Amniotic stem cell (primary cell): Measurements from ENCODE around the gene RAB4A.

Source experiments
- DNase-seq: peaks from one replicate; lab custom pipeline; 2025; lab: John Stamatoyannopoulos, UW

Gene RAB4A

DNA sequence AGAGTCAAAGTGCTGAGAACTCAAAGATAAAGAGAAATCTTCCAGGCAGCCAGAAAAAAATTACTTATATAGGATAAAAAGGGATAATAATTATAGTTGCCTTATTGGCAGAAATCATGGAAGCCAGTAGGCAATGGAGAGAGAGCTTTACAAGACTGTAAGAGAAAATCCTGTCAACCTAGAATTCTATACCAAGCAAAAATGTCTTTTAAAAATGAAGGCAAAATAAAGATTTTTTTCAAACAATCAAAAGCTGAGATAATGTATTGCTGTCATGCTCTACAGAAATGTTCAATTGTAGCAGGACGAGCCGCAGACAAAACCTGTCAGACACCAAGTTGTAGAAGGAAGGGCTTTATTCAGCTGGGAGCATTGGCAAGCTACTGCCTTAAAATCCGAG is 26.8 kb upstream of the RAB4A start:
- DNase-seq, result no peak

- DNase-seq, result no peak
Measured at GRCh38 chr1:229247871-229248270, 23.0 kb upstream of the RAB4A start.

- no peak for DNase-seq
Measured at GRCh38 chr1:229248821-229249817, 21.8 kb upstream of the RAB4A start.

DNA sequence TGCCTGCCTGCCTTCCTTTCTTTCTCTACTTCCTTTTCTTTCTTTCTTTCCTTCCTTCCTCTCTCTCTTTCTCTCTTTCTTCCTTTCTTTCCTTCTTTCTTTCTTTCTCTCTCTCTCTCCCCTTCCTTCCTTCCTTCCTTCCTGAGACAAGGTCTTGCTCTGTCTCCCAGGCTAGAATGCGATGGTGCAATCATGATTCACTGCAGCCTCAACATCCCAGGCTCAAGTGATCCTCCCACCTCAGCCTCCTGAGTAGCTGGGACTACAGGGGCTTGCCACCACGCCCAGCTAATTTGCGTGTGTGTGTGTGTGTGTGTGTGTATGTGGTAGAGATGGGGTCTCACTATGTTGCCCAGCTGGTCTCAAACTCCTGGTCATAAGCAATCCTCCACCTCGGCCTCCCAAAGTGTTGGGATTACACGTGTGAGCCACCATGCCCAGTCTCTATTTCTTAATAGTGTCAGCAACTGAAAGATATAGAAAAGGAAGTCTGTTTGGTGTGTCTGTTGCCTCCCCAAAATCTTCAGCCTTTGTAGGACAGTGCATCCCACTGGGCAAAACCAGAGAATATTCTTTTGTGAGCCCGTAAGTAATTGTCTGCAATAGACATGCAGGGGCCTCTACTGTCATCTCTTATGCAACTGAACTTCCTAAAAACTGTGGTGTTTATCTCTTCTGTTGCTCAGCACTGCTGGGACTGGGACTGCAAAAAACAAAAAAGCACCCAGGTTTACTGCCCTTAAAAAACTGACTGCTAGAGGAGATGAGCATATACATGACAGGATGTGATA is 20.9 kb upstream of the RAB4A start:
- no peak for DNase-seq

DNA sequence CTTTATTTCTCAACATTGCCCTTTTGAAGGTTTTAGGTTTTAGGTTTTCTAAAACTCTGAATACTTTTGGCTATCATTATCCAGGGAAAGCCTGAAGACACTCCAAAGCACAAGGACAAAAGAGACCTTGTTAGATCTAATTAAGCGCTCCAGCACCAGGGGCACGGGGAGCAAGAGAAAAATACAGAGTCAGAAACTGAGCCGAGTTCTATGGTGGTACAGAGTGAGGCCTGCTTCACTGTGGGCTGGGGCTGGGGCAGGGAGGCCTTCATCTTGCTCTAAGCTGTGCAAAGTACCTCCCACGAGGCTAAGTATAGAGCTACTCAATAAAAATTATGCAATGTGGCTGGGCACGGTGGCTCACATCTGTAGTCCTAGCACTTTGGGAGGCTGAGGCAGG is 19.7 kb upstream of the RAB4A start:
- DNase-seq, result no peak

DNA sequence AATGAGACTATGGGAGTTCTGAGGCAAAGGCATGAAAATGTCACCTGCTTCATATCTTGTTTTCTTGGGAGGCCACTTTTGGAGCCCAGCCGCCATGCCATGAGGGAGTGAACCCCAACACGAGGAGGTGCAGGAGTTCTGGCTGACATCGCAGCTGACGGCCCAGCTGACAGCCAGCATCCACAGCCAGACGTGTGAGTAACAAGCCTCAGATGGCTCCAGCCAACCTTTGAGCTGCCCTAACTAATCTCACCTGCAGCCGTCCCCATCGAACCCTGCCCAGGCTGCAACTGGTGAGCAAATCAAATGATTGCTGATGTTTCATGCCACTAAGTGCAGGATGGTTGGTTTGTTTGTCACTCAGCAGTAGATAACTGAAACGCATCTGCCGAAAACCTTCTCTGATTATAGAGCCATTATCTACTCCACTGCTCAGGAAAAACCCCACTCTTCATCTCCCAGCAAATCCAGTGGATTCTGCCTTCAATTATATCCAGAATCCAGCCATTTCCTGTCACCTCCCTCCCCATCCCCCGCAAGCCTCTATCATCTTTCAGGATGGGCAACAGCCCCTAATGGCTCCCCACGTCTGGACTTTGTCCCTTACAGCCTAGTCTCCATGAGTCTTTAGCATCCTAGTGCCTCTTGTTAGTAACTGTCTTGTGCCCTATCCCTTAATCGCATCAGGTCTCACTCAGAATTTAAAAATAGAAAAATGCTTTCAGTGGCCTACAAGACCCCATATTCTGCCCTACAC is 18.5 kb upstream of the RAB4A start:
- no peak for DNase-seq

DNA sequence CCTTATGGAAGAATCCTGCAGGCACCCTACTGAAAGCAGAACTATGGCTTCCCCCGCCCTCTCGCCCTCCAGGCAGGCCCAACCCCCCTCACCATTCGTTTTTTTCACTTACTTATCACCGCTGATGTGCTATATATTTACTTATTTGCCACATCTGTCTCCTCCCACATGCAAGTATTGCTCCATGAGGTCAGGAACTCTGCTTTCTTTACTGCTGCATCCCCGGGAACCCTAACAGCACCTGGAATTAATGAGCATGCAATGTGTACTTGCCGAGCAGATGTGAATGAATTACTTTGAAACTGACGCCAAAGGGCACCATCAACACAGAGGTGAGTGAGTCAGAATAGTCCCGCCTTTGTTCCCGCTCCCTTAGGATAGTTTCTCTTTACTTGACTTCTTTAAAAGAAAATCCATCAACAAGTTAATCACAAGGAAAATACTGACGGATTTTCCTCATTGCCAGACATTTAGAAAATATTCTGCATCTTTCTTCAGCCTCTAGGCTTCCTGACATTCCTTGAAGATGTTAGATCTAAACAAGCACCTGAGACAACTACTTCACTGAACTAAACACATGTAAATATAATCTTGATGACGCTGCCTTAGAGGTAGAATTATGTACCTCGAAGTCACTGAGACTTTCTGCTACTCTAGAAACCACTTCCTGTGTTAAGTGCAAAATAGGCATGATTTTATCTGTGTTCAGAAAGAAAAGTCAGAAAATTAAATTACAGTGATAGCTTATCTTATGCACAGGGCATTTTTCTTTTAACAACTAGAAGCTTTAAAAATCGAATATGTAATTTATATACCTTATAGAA is 17.5 kb upstream of the RAB4A start:
- no peak for DNase-seq

DNA sequence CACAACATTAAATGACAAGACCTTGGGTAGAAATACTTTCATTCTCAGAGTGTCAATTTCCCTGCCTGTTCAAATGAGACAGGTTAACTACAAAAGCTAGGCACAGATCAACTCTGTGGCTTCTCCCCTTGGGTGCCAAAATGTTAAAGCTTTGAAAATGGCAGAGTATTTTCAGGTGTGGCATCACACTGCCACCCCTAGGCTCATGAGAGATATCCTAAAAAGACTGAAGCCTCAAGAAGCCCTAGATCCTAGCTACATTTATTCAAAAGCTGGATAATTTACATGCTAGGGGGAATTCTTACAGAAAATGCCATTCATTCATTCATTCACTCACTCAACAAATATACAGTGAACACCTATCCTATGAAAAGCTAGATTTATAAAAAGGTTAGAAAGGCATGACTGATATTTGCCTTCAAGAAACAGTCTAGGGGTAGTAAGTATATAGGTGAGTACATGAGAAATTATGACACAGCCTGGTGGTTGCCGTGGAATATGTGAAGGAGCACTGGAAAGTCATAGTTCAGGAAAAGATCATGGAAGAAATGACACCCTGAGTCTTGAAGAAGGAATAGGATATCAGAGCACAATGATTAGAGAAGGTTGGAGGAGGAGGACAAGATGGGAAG is 15.9 kb upstream of the RAB4A start:
- no peak for DNase-seq

- DNase-seq, result no peak
Measured at GRCh38 chr1:229258031-229258756, 12.7 kb upstream of the RAB4A start.

- no peak for DNase-seq
Measured at GRCh38 chr1:229258757-229259060, 12.2 kb upstream of the RAB4A start.

- no peak for DNase-seq
Measured at GRCh38 chr1:229260297-229260696, 10.6 kb upstream of the RAB4A start.

GRCh38 chr1:229262239-229262638 is 8.7 kb upstream of the RAB4A start:
- no peak for DNase-seq

DNA sequence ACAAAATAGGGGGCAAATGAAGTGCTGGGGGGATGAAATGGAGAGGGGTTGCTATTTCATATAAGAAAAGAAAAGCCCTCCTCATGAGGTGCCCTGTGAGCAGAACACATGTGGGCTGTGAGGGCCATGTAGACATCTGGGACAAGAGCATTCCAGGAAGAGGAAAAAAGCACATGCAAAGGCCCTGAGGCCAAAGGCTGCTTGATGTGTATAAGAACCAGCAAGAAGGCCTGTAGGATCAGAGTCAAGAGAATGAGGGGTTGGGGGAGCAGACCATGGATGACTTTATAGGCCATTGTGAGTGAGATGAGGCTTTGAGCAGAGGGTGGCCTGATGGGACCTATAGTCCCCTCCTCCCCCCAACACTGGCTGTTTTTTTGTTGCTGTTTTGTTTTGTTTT is 7.7 kb upstream of the RAB4A start:
- DNase-seq, result no peak

- DNase-seq, result no peak
Measured at GRCh38 chr1:229264068-229264467, 6.8 kb upstream of the RAB4A start.

GRCh38 chr1:229264487-229264886 is 6.4 kb upstream of the RAB4A start:
- no peak for DNase-seq

- no peak for DNase-seq
Measured at GRCh38 chr1:229266274-229266673, 4.6 kb upstream of the RAB4A start.

DNA sequence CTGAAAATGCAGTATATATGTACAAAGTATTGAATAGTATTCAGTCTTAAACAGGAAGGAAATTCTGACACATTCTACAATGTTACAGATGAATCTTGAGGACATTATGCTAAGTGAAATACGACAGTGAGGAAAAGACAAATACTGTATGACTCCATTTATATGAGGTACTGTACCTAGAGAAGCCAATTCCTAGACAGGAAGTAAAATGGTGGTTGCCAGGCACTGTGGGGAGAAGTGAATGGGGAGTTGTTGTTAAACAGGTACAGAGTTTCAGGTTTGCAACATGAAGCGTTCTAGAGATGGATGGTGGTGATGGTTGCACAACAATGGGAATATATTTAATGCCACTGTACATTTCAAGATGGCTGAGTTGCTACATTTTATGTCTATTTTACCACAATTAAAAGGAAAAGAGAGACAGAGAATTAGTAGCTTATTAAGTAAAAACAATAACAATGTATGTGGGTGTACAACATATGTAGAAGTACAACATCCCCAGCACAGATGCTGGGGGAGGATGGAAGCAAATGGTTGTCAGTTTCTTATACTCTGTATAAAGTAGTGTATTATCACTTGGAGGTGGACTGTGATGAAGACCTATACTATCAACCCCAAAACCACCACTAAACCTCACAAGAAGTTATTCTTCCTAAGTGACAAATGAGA is 3.9 kb upstream of the RAB4A start:
- no peak for DNase-seq

DNA sequence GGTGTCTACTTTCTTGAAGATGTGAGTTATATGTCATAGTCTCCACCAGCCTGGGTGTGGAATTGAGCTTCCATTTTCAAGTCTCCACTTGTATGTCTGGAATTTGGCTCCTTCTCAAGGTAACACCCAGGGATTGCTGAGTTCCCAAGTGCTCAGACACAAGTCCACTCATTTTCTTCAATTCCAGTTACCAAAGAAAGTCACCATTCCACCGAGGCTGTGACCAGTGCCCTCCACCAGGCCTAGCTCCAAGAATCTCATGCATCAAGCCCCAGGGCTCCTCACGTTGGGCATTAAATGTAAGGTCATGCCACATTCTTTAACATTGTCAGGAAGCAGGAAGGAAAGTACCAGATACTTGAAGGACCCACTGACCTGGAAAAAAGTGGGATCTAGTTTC is 2.4 kb upstream of the RAB4A start:
- DNase-seq, result no peak

DNA sequence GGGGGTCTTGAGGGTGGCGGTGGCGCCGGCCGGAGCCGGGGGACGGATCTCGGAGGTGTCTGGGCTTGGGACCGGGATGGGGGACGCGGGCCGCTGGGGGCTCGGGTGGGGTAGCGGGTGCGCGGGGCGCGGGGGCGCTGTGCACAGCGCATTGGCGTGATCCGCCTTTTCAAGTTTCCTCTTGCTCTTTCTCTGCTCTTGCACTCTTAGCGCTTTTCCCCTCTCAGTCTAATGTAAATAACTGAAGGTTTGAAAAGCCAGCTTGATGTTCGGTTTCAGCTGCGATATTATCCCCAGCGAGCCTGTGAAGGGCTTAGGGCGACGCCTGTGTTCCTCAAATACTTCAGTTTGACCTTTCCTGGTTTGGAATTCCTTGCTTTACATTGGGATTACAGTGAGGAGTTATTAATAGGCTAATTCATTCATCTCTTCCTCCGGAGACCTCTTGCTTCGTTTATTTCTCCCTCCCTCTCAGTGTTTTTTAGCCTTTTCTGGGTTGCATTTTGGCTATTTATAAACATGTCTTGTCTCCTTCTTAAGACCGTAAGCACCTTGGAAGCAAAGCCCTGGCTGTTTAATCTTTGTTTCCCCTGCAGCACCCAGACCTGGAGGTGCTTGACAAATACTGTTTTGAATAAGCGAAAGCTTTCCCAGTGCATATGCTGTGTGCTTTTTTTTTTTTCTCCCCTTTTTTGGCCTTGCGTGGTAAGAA is 693 bp downstream of the RAB4A start:
- DNase-seq, result no peak
